BLaER1 (cell line): Measurements from ENCODE around the gene USP6NL.

ENCODE experiments used
- H3K27ac ChIP-seq: shearing (Covaris generic); formaldehyde crosslinking; 2 replicates; pipeline ENCODE4 v1.8.1; 2022
- H3K27me3 ChIP-seq: shearing (Covaris generic); formaldehyde crosslinking; 2 replicates; pipeline ENCODE4 v1.8.1; 2022
- H3K36me3 ChIP-seq: shearing (Covaris generic); formaldehyde crosslinking; 2 replicates; pipeline ENCODE4 v1.8.1; 2022
- H3K4me1 ChIP-seq: shearing (Covaris generic); formaldehyde crosslinking; 2 replicates; pipeline ENCODE4 v1.8.1; 2022
- H3K4me2 ChIP-seq: shearing (Covaris generic); formaldehyde crosslinking; 2 replicates; pipeline ENCODE4 v1.8.1; 2022
- H3K4me3 ChIP-seq: shearing (Covaris generic); formaldehyde crosslinking; 2 replicates; pipeline ENCODE4 v1.8.1; 2022
- H3K9ac ChIP-seq: shearing (Covaris generic); formaldehyde crosslinking; 2 replicates; pipeline ENCODE4 v1.8.1; 2022
- H3K9me3 ChIP-seq: shearing (Covaris generic); formaldehyde crosslinking; 2 replicates; pipeline ENCODE4 v1.8.1; 2022
- H4K20me1 ChIP-seq: shearing (Covaris generic); formaldehyde crosslinking; 2 replicates; pipeline ENCODE4 v1.8.1; 2022
- Cebpa-rat ChIP-seq: shearing (Covaris generic); IDR thresholded peaks from 2 replicates; pipeline ENCODE4 v1.8.1; 2022

USP6NL gene

GRCh38 chr10:11515596-11516430 lies 95.6 kb downstream of the USP6NL start:
- TF ChIP-seq Cebpa-rat, result no peak
- Histone ChIP-seq H3K4me2 (peak overlapping the region; percentile 46), H3K36me3 (peaks cover 32% of the 10 kb centered on the region), H3K9me3 (no peaks in the 10 kb centered on the region), H3K4me3 (no peak overlapping the region), H3K27me3 (no peaks in the 10 kb centered on the region), H3K27ac (no peak overlapping the region), H3K9ac (no peak overlapping the region), H4K20me1 (peaks cover 20% of the 10 kb centered on the region), H3K4me1 (peaks cover 17% of the 10 kb centered on the region)

GRCh38 chr10:11513727-11514126 lies 97.7 kb downstream of the USP6NL start:
- no peak for TF ChIP-seq Cebpa-rat
- peaks cover 13% of the 10 kb centered on the region for H4K20me1 ChIP-seq
- H3K9me3 ChIP-seq, result no peaks in the 10 kb centered on the region
- no peak overlapping the region for H3K4me3 ChIP-seq
- H3K36me3 ChIP-seq, result peaks cover 21% of the 10 kb centered on the region
- no peaks in the 10 kb centered on the region for H3K27me3 ChIP-seq
- no peak overlapping the region for H3K9ac ChIP-seq
- H3K27ac ChIP-seq, result no peak overlapping the region
- H3K4me1 ChIP-seq, result peaks cover 17% of the 10 kb centered on the region
- H3K4me2 ChIP-seq, result no peak overlapping the region

GRCh38 chr10:11512596-11512995 lies 98.9 kb downstream of the USP6NL start:
- H3K9ac ChIP-seq, result no peak overlapping the region
- no peak overlapping the region for H3K4me2 ChIP-seq
- H3K4me3 ChIP-seq, result no peak overlapping the region
- peaks cover 25% of the 10 kb centered on the region for H3K36me3 ChIP-seq
- H4K20me1 ChIP-seq, result peaks cover 6% of the 10 kb centered on the region
- H3K9me3 ChIP-seq, result no peaks in the 10 kb centered on the region
- H3K4me1 ChIP-seq, result peaks cover 17% of the 10 kb centered on the region
- no peaks in the 10 kb centered on the region for H3K27me3 ChIP-seq
- no peak overlapping the region for H3K27ac ChIP-seq
- no peak for TF ChIP-seq Cebpa-rat

GRCh38 chr10:11511321-11511720 lies 100.1 kb downstream of the USP6NL start:
- no peak for TF ChIP-seq Cebpa-rat
- H3K4me2 ChIP-seq, result no peak overlapping the region
- H3K4me1 ChIP-seq, result peaks cover 6% of the 10 kb centered on the region
- H3K27me3 ChIP-seq, result no peaks in the 10 kb centered on the region
- no peaks in the 10 kb centered on the region for H3K9me3 ChIP-seq
- H3K9ac ChIP-seq, result no peak overlapping the region
- no peak overlapping the region for H3K27ac ChIP-seq
- peaks cover 34% of the 10 kb centered on the region for H3K36me3 ChIP-seq
- no peak overlapping the region for H3K4me3 ChIP-seq
- H4K20me1 ChIP-seq, result peaks cover 5% of the 10 kb centered on the region

- H3K27me3 ChIP-seq, result no peaks in the 10 kb centered on the region
- no peak overlapping the region for H3K9ac ChIP-seq
- H3K36me3 ChIP-seq, result peaks cover 39% of the 10 kb centered on the region
- H3K4me3 ChIP-seq, result no peak overlapping the region
- H4K20me1 ChIP-seq, result no peaks in the 10 kb centered on the region
- no peaks in the 10 kb centered on the region for H3K9me3 ChIP-seq
- H3K4me1 ChIP-seq, result peaks cover under 1% of the 10 kb centered on the region; the same call in 1 of the 2 replicates
- H3K4me2 ChIP-seq, result no peak overlapping the region
- H3K27ac ChIP-seq, result no peak overlapping the region
- TF ChIP-seq Cebpa-rat, result no peak
These were observed 100.7 kb downstream of the USP6NL start for GRCh38 chr10:11510736-11511135.

GRCh38 chr10:11510281-11510680 lies 101.2 kb downstream of the USP6NL start:
- no peaks in the 10 kb centered on the region for H4K20me1 ChIP-seq
- H3K4me2 ChIP-seq, result no peak overlapping the region
- no peaks in the 10 kb centered on the region for H3K27me3 ChIP-seq
- H3K9me3 ChIP-seq, result no peaks in the 10 kb centered on the region
- no peak overlapping the region for H3K4me3 ChIP-seq
- no peak overlapping the region for H3K9ac ChIP-seq
- no peaks in the 10 kb centered on the region; the same call in 1 of the 2 replicates for H3K4me1 ChIP-seq
- H3K36me3 ChIP-seq, result peaks cover 42% of the 10 kb centered on the region
- TF ChIP-seq Cebpa-rat, result no peak
- H3K27ac ChIP-seq, result no peak overlapping the region

GRCh38 chr10:11509036-11509435 lies 102.4 kb downstream of the USP6NL start:
- Histone ChIP-seq H3K4me2 (no peak overlapping the region), H3K36me3 (peaks cover 47% of the 10 kb centered on the region), H3K9ac (no peak overlapping the region), H3K27ac (no peak overlapping the region), H3K27me3 (no peaks in the 10 kb centered on the region), H3K9me3 (no peaks in the 10 kb centered on the region), H3K4me3 (no peak overlapping the region), H3K4me1 (no peaks in the 10 kb centered on the region), H4K20me1 (0 out of 2 replicates have a peak, but pooled peaks cover 6% of the 10 kb centered on the region)
- no peak for TF ChIP-seq Cebpa-rat

- Histone ChIP-seq H3K4me3 (no peak overlapping the region), H3K9me3 (no peaks in the 10 kb centered on the region), H3K4me1 (no peaks in the 10 kb centered on the region; the same call in 1 of the 2 replicates), H3K4me2 (no peak overlapping the region), H3K27me3 (no peaks in the 10 kb centered on the region), H3K36me3 (peaks cover 49% of the 10 kb centered on the region), H4K20me1 (0 out of 2 replicates have a peak, but pooled peaks cover 6% of the 10 kb centered on the region), H3K9ac (no peak overlapping the region), H3K27ac (no peak overlapping the region)
- TF ChIP-seq Cebpa-rat, result peak; percentile 84
These were observed 105.1 kb downstream of the USP6NL start for GRCh38 chr10:11506247-11506789.

GRCh38 chr10:11505639-11506038 lies 105.8 kb downstream of the USP6NL start:
- no peak overlapping the region for H3K4me2 ChIP-seq
- 0 out of 2 replicates have a peak, but pooled peaks cover 6% of the 10 kb centered on the region for H4K20me1 ChIP-seq
- no peak for TF ChIP-seq Cebpa-rat

More at GRCh38 chr10:11505639-11506038, 105.8 kb downstream of the USP6NL start:
- no peak overlapping the region for H3K4me3 ChIP-seq
- no peaks in the 10 kb centered on the region for H3K9me3 ChIP-seq
- H3K27ac ChIP-seq, result no peak overlapping the region
- H3K27me3 ChIP-seq, result no peaks in the 10 kb centered on the region
- H3K36me3 ChIP-seq, result peaks cover 51% of the 10 kb centered on the region
- peaks cover 4% of the 10 kb centered on the region; the same call in 1 of the 2 replicates for H3K4me1 ChIP-seq
- no peak overlapping the region for H3K9ac ChIP-seq
